H1 (cell line): ENCODE data around the gene NLGN4Y. TPM values are rescaled to one million over a fixed set of nuclear protein-coding genes. Genes with fewer than 3 reads are reported as not detected.

Source experiments
- CTCF ChIA-PET: fragments of 300-600 bp; sonication (Branson Sonifier 250); formaldehyde crosslinking; loops from one replicate; lab custom pipeline; 2021; ENCODE audit not compliant: partially characterized antibody; lab: Charles Lee
- POLR2A ChIA-PET: fragments of 300-600 bp; sonication (Branson Sonifier 250); formaldehyde crosslinking; loops from one replicate; lab custom pipeline; 2021; ENCODE audit warnings: inconsistent platforms; ENCODE audit not compliant: partially characterized antibody; lab: Charles Lee
- DNase-seq, 2 experiments: peaks; one replicate each; pipeline versions ENCODE4 v3.0.0 to v3.0.0-alpha.2; 2010 to 2022; ENCODE audit warnings: low spot score in 2 of 2, low read depth in 1 of 2, mixed read lengths in 1 of 2
- FAIRE-seq: peaks from 2 replicates; lab custom pipeline; 2011; peaks lifted over from hg19 to GRCh38; lab: Jason Lieb, UNC
- H2AFZ ChIP-seq: 2 replicates; pipeline ENCODE4 v1.8.1; 2012; ENCODE audit warnings: low read length, inconsistent platforms
- H2AK5ac ChIP-seq: 2 replicates; pipeline ENCODE4 v1.6.1; 2013; ENCODE audit warnings: low read depth, low read length
- H2BK120ac ChIP-seq: replicated peaks from 2 replicates; pipeline ENCODE3; 2013; ENCODE audit warnings: low read depth, low read length, inconsistent platforms
- H2BK12ac ChIP-seq: 2 replicates; pipeline ENCODE4 v1.6.1; 2013; ENCODE audit warnings: low read depth, low read length
- H2BK15ac ChIP-seq: 2 replicates; pipeline ENCODE4 v1.6.1; 2013; ENCODE audit warnings: low read length
- H2BK20ac ChIP-seq: 2 replicates; pipeline ENCODE4 v1.6.1; 2013; ENCODE audit warnings: low read length
- H2BK5ac ChIP-seq: 2 replicates; pipeline ENCODE4 v1.6.1; 2013; ENCODE audit warnings: low read depth, low read length
- H3K14ac ChIP-seq: 2 replicates; pipeline ENCODE4 v1.6.1; 2013; ENCODE audit warnings: inconsistent platforms; ENCODE audit not compliant: insufficient read length
- H3K18ac ChIP-seq: 2 replicates; pipeline ENCODE4 v1.6.1; 2013; ENCODE audit warnings: low read length; ENCODE audit errors: extremely low read depth
- H3K23ac ChIP-seq: 2 replicates; pipeline ENCODE4 v1.6.1; 2013; ENCODE audit warnings: inconsistent platforms; ENCODE audit not compliant: insufficient read length
- H3K23me2 ChIP-seq: 2 replicates; pipeline ENCODE4 v1.6.1; 2013; ENCODE audit warnings: low read depth, low read length
- H3K27ac ChIP-seq: 2 replicates; pipeline ENCODE4 v1.6.1; 2011; ENCODE audit warnings: low read depth, low read length, inconsistent platforms
- H3K27me3 ChIP-seq, 4 experiments: replicated peaks in 1 of 4; 1 replicate in 1 of 4; 2 replicates in 3 of 4; pipeline versions ENCODE4 v1.6.1 to v1.8.1; 2011 to 2013; ENCODE audit warnings: low read length in 3 of 4, mild to moderate bottlenecking in 3 of 4, inconsistent platforms in 2 of 4, mixed read lengths in 2 of 4, moderate library complexity in 1 of 4; ENCODE audit not compliant: control insufficient read depth in 3 of 4, insufficient read depth in 3 of 4; ENCODE audit errors: extremely low read depth in 1 of 4
- H3K36me3 ChIP-seq, 4 experiments: 2 replicates each; pipeline versions ENCODE4 v1.6.1 to v1.8.1; 2011 to 2013; ENCODE audit warnings: mild to moderate bottlenecking in 4 of 4, low read length in 3 of 4, moderate library complexity in 2 of 4, control low read depth in 1 of 4, inconsistent platforms in 1 of 4; ENCODE audit not compliant: insufficient read depth in 4 of 4, control insufficient read depth in 2 of 4
- H3K4ac ChIP-seq: replicated peaks from 2 replicates; pipeline ENCODE3; 2013; ENCODE audit warnings: low read length, low read depth, mixed read lengths, inconsistent platforms; ENCODE audit not compliant: insufficient read length
- H3K4me1 ChIP-seq, 4 experiments: replicated peaks in 1 of 4; 1 replicate in 1 of 4; 2 replicates in 3 of 4; pipeline versions ENCODE4 v1.6.1 to v1.8.1; 2011 to 2013; ENCODE audit warnings: low read length in 3 of 4, inconsistent platforms in 2 of 4, mixed read lengths in 1 of 4; ENCODE audit not compliant: insufficient read depth in 4 of 4, control insufficient read depth in 3 of 4
- H3K4me2 ChIP-seq, 2 experiments: 2 replicates each; pipeline versions ENCODE4 v1.6.1 to v1.8.1; 2011 to 2013; ENCODE audit warnings: low read depth in 2 of 2, low read length in 2 of 2, control low read depth in 1 of 2, inconsistent platforms in 1 of 2, mild to moderate bottlenecking in 1 of 2; ENCODE audit not compliant: insufficient read depth in 1 of 2
- H3K4me3 ChIP-seq, 4 experiments: fragments of 200-600, 300-600 bp in 1 of 4; sonication (generic), shearing (Covaris generic), sonication (Bioruptor Twin) in 1 of 4; 2 replicates each; pipeline versions ENCODE4 v1.5.1 to v1.8.1; 2011 to 2016; ENCODE audit warnings: low read length in 4 of 4, low read depth in 3 of 4, control low read depth in 2 of 4, inconsistent platforms in 2 of 4, mild to moderate bottlenecking in 2 of 4, mixed read lengths in 1 of 4, moderate library complexity in 1 of 4; ENCODE audit not compliant: insufficient read depth in 2 of 4; ENCODE audit errors: extremely low read depth in 1 of 4
- H3K56ac ChIP-seq: replicated peaks from 2 replicates; pipeline ENCODE3; 2013; ENCODE audit warnings: low read depth, mild to moderate bottlenecking, mixed read lengths, low read length, inconsistent platforms; ENCODE audit not compliant: insufficient read length
- H3K79me1 ChIP-seq: 2 replicates; pipeline ENCODE4 v1.6.1; 2013; ENCODE audit warnings: low read depth, low read length, control low read depth
- H3K79me2 ChIP-seq, 2 experiments: 2 replicates each; pipeline versions ENCODE4 v1.6.1 to v1.8.1; 2012 to 2013; ENCODE audit warnings: low read length in 2 of 2, mild to moderate bottlenecking in 2 of 2, inconsistent platforms in 1 of 2; ENCODE audit not compliant: insufficient read depth in 2 of 2, control insufficient read depth in 1 of 2
- H3K9ac ChIP-seq, 4 experiments: replicated peaks in 1 of 4; 1 replicate in 1 of 4; 2 replicates in 3 of 4; pipeline versions ENCODE4 v1.6.1 to v1.8.1; 2011 to 2013; ENCODE audit warnings: low read depth in 3 of 4, low read length in 3 of 4, control low read depth in 2 of 4, mild to moderate bottlenecking in 2 of 4, moderate library complexity in 2 of 4, inconsistent platforms in 1 of 4; ENCODE audit errors: extremely low read depth in 1 of 4
- H3K9me3 ChIP-seq, 2 experiments: 2 replicates each; pipeline versions ENCODE4 v1.6.1 to v1.8.1; 2012 to 2013; ENCODE audit warnings: mild to moderate bottlenecking in 2 of 2, moderate library complexity in 2 of 2, control low read depth in 1 of 2, inconsistent platforms in 1 of 2, low read depth in 1 of 2, low read length in 1 of 2, mixed read lengths in 1 of 2; ENCODE audit not compliant: insufficient read depth in 2 of 2
- H4K20me1 ChIP-seq, 2 experiments: replicated peaks in 1 of 2; 2 replicates each; pipeline versions ENCODE3 to v1.8.1; 2011 to 2013; ENCODE audit warnings: inconsistent platforms in 2 of 2, low read length in 2 of 2, mild to moderate bottlenecking in 1 of 2; ENCODE audit not compliant: insufficient read depth in 2 of 2, control insufficient read depth in 1 of 2
- H4K5ac ChIP-seq: 2 replicates; pipeline ENCODE4 v1.6.1; 2013; ENCODE audit warnings: low read length, low read depth, mixed read lengths, inconsistent platforms; ENCODE audit not compliant: insufficient read length
- H4K8ac ChIP-seq: 2 replicates; pipeline ENCODE4 v1.8.0; 2013; ENCODE audit warnings: mild to moderate bottlenecking, moderate library complexity, low read length, inconsistent platforms; ENCODE audit not compliant: insufficient read depth; ENCODE audit errors: extremely low read depth
- H4K91ac ChIP-seq: replicated peaks from 2 replicates; pipeline ENCODE3; 2013; ENCODE audit warnings: low read length, mixed read lengths, inconsistent platforms; ENCODE audit not compliant: insufficient read length
- EP300 ChIP-seq, 2 experiments: IDR thresholded peaks; 1 replicate in 1 of 2; 2 replicates in 1 of 2; pipeline ENCODE4 v1.6.1; 2011 to 2012; ENCODE audit warnings: low read depth in 2 of 2, low read length in 2 of 2, mild to moderate bottlenecking in 2 of 2, borderline replicate concordance in 1 of 2, inconsistent platforms in 1 of 2, moderate library complexity in 1 of 2
- RAD21 ChIP-seq, 2 experiments: IDR thresholded peaks in 1 of 2; conservative IDR thresholded peaks in 1 of 2; 2 replicates each; pipeline ENCODE4 v1.6.1; 2011; ENCODE audit warnings: low read depth in 2 of 2, low read length in 2 of 2, improper control_type of control experiment in 1 of 2, inconsistent platforms in 1 of 2, mild to moderate bottlenecking in 1 of 2, moderate library complexity in 1 of 2
- WGBS, 2 experiments: shearing (Covaris generic) in 1 of 2; methylation state at CpG; one replicate each; pipeline versions ENCODE4 v1.1.6 to v1.1.7; 2013 to 2015; ENCODE audit warnings: low lambda C conversion rate in 2 of 2, mixed read lengths in 2 of 2, inconsistent platforms in 1 of 2, low coverage in 1 of 2, missing lambda C conversion rate in 1 of 2; ENCODE audit not compliant: insufficient replicate concordance in 2 of 2, insufficient coverage in 1 of 2, insufficient read length in 1 of 2; ENCODE audit errors: extremely low coverage in 1 of 2, missing lambda C conversion rate in 1 of 2; 5-methylcytosine and 5-hydroxymethylcytosine counted together
- polyA plus RNA-seq, 7 experiments: library from polyadenylated mRNA; depleted of rRNA in 3 of 7; stranded (reverse) in 5 of 7; unstranded in 2 of 7; fragments of >200 nt in 5 of 7; fragments of 200-250 nt in 2 of 7; gene quantifications; 1 replicate in 5 of 7; 2 replicates in 1 of 7; 4 replicates in 1 of 7; pipeline versions ENCODE4 v1.2.1 to v1.2.3, GENCODE V29; 2011 to 2013; ENCODE audit warnings: missing spikeins in 2 of 7, mixed read lengths in 2 of 7
- total RNA-seq: library from RNA; stranded (reverse); fragmentation: NEBNext Ultra II Directional; extraction: Animal tissue kit (Norgen Biotek cat#: 25700); gene quantifications from 2 replicates; pipeline ENCODE4 v1.2.1, GENCODE V29; 2021

The NLGN4Y gene
- total and polyA plus RNA-seq, 2 of the 8 experiments (the other 6 are each of a cell fraction or from before 2014, with no cell fraction given): 35.7 to 51.3 TPM

DNA sequence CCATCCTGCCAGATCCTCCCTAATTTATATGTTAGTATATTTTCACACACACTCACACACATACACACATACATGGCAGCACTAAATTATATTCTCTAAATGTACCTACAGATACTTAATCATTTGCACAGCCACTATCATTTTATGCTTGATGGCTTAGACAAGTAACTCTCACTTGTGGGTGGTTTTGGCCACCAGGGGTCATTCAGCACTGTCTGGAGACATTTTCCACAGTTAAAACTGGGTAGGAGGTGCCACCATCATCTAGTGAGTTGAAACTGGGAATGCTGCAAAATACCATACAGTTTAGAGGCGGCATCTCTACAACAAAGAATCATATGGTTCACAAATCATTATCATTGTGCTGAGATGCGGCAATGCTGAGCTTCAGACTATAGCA is 94.2 kb downstream of the NLGN4Y start:
- Histone ChIP-seq H3K79me1 (no peaks in the 10 kb centered on the region), H3K4me3 (no peak overlapping the region), H3K4ac (no peak overlapping the region), H3K4me2 (no peak overlapping the region), H3K18ac (no peak overlapping the region), H3K36me3 (peaks cover 0 to 6% (median 0%) of the 10 kb centered on the region in 4 experiments; a peak in 4 of 8 replicates), H4K91ac (no peak overlapping the region), H4K5ac (no peak overlapping the region)
- CTCF ChIA-PET: interaction anchor here (1.3 kb wide), 1 partner anchor 12 kb away, joined by 4 read pairs; no protein-coding TSS in a partner anchor
- no peak for TF ChIP-seq EP300 (IDR thresholded peaks at IDR 0.05; ENCODE audit: borderline replicate concordance in 1 of 2, low read depth in 2 of 2, low read length in 2 of 2)
- TF ChIP-seq RAD21 (IDR thresholded peaks at IDR 0.05 in 1 of 2, conservative IDR thresholded peaks at IDR 0.05 in 1 of 2; ENCODE audit: low read depth in 2 of 2, low read length in 2 of 2): peak in 1 of 2 experiments; percentile 23; a peak in 1 of 4 replicates
- TF ChIP-seq, all 59 proteins: peak for 1
- no peaks in the 10 kb centered on the region for H3K4me1 ChIP-seq
- H2AK5ac ChIP-seq: no peak overlapping the region
- H3K23ac ChIP-seq: no peak overlapping the region
- no peaks in the 10 kb centered on the region for H3K23me2 ChIP-seq
- H3K14ac ChIP-seq: no peak overlapping the region
- no peak overlapping the region for H2AFZ ChIP-seq
- DNase-seq: no peak
- H3K27me3 ChIP-seq: no peaks in the 10 kb centered on the region
- no peak for FAIRE-seq
- peaks cover 0 to 79% of the 10 kb centered on the region in 2 experiments; a peak in 2 of 4 replicates for H3K79me2 ChIP-seq
- H3K9me3 ChIP-seq: no peaks in the 10 kb centered on the region
- H2BK15ac ChIP-seq: no peak overlapping the region
- no peak overlapping the region for H2BK12ac ChIP-seq
- WGBS, 2 experiments: 100% methylated on average over 2 of the region's 2 CpGs; no CpG with 5 or more reads in 1 of the 2 experiments
- H3K9ac ChIP-seq: no peak overlapping the region
- H2BK5ac ChIP-seq: no peak overlapping the region
- POLR2A ChIA-PET: no interaction called here
- no peaks in the 10 kb centered on the region for H4K20me1 ChIP-seq
- H3K27ac ChIP-seq: no peak overlapping the region
- H4K8ac ChIP-seq: no peak overlapping the region
- no peak overlapping the region for H2BK120ac ChIP-seq
- no peak overlapping the region for H2BK20ac ChIP-seq
- no peak overlapping the region for H3K56ac ChIP-seq
